Skeletal muscle cell (primary cell): Measurements from ENCODE around the gene LRIG1.

Experiments used
- DNase-seq: peaks from one replicate; pipeline ENCODE4 v3.0.0-alpha.2; 2010; ENCODE audit warnings: low read depth
- H3K4me3 ChIP-seq: 2 replicates; pipeline ENCODE4 v1.5.1; 2011; ENCODE audit warnings: low read depth, mild to moderate bottlenecking, control low read depth, low read length, moderate library complexity

The LRIG1 gene

DNA sequence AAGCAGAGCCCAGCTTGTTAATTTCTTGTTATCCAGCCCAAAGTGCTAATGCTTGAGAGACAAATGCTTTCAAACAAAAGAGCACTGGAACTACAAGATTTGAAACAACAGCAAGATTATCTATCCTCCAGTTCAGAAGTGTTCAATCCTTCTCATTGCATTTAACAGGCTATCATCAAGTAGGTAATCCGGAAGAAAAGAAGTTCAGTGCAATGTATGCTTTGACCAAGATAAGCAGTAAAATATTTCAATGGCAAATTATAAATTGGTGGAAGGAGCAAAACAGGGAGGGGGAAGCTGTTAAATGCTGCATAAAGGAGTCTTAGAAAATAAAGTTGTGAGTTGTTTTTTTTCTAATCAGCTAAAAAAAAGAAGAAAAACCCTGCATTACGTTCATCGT, 8.8 kb downstream of the LRIG1 start:
- DNase-seq = no peak
- H3K4me3 ChIP-seq = no peak overlapping the region

DNA sequence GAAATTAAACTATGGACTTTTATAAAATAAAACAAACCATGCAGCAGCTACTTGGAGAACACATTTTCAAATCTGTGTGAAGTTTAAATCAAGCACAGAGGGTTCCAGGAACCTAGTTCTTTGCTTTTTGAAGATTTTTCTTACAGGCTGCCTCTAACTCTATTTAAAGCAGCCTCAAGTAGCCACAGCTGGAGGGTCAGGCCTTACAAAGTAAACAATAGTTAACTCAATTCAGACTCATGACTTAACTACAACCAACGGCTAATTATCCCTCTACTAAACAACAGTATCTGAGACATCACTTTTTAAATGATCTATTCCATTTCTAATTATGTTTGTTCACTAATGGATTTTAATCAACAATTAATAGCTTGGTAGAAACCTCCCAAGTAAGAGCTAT, 9.8 kb downstream of the LRIG1 start:
- DNase-seq = no peak
- no peak overlapping the region for H3K4me3 ChIP-seq

DNA sequence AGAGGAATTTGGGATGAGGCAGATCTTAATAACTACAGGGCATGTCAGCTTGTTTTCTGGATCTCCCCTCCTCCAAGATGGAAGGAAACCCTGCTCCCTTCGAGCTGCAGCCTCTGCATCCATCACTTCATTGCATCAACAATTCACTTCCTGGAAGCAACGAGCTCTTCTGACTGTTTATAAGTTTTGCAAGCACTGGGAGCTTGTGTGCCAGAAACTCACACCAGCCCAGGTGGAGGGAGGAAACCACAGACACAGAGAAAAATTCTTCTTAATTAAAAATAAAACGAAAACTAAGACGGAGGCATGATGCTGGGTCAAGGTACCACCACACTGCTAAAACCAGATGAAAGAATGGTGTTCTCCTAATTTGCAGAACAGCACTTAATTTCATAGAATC, 10.6 kb downstream of the LRIG1 start:
- H3K4me3 ChIP-seq = no peak overlapping the region

DNA sequence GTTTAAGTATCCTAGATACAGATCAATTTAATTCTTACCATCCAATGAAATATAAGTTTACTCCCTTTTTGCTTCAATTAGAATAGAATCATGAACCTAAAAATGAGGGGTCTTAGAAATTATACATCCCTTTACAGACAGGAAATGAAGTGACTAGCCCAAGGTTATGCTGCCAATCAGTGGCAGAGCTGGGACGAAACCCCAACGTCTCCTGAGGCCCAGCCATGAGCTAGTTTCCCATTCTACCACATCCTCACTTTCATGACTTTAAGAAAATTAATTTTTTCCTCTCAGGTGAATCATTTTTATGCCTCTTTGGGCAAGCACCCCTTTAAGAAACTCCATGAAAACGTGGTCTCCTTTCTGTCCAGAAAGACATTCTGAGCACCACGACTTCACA, 11.2 kb downstream of the LRIG1 start:
- H3K4me3 ChIP-seq = no peak overlapping the region
- no peak for DNase-seq

More for the DNA sequence above, 10.6 kb downstream of the LRIG1 start:
- no peak for DNase-seq

DNA sequence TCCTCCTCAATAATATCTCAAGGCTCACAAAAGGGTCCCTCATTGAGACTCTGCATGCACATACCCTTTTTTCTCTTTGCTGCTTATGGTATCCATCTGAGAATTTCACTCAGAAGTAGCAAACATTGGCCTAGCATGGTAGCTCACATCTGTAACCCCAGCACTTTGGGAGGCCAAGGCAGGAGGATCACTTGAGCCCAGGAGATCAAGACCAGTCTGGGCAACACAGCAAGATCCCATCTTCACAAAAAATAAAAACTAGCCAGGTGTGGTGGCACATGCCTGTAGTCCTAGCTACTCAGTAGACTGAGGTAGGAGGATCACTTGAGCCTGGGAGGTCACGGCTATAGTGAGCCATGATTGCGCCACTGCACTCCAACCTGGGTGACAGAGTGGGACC, 11.7 kb downstream of the LRIG1 start:
- H3K4me3 ChIP-seq = no peak overlapping the region
- no peak for DNase-seq

DNA sequence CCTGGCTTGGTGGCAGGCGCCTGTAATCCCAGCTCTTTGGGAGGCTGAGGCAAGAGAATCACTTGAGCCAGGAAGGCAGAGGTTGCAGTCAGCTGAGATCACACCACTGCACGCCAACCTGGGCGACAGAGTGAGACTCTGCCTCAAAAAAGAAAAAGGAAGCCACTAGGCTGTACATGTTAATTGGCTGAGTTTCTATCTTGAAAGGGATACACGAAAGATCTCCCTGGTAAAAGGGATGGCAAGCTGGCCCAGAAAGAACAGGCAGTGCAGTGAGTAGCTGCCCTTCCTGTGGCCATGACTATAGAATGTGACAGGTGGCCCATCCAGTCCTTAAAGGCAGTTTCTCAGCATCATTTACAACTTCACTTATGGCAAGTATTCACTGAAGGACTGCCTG, 12.3 kb downstream of the LRIG1 start:
- no peak for DNase-seq
- no peak overlapping the region for H3K4me3 ChIP-seq

DNA sequence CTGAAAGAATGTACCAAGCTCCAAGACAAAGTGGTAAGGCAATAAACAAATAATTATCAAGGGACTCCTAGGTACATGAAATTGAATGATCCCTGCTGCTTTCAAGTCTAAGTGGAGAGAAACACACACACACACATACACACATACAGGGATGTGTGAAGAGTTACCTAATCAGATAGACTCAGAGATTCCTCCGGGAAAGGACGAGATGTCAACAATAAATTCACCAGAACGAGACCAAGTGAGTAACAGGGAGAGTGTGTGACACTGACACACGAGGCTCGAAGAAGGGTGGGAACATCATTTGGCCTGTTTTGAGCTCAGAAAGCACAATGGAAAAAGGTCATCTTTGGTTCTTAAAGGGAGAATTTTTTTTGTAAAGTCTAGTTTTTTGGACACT, 13.4 kb downstream of the LRIG1 start:
- peak; percentile 76 for DNase-seq
- H3K4me3 ChIP-seq = no peak overlapping the region

DNA sequence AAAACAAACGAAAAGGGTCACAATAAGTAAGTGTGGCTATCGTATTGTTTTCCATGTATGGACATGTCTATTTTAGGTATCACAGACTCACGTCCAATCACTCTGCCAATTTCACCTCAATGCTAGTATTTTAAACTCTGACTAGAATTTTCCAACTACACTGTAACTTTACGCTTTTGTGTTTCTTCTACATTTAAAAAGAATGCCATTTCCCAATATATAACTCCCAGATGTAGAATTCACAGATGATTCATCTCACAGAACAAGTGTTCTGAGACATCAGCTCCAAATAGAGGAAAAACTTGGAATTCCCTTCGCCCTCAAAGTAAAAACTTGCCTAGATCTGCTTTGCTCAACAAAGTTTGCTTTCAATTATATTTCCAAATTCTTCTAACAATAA, 14.2 kb downstream of the LRIG1 start:
- DNase-seq = no peak
- no peak overlapping the region for H3K4me3 ChIP-seq

DNA sequence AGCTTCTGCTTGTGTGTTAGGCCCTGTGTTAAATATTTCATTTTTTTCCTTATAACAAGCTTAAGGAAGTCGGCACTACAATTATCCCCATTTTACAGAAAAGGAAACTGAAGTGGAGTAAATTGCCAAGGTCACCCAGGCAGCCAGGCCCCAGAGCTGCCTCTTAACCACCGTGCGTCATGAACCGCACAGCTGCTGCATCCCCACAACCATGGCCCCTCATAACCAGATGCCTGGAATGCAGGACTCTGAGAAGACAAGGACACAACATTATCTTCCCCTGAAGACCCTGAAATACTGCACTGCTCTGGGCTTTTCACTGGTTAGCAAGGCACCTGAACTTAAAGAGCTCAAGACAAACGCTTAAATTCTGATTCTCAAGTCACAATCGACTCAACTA, 14.6 kb downstream of the LRIG1 start:
- H3K4me3 ChIP-seq = no peak overlapping the region
- no peak for DNase-seq

DNA sequence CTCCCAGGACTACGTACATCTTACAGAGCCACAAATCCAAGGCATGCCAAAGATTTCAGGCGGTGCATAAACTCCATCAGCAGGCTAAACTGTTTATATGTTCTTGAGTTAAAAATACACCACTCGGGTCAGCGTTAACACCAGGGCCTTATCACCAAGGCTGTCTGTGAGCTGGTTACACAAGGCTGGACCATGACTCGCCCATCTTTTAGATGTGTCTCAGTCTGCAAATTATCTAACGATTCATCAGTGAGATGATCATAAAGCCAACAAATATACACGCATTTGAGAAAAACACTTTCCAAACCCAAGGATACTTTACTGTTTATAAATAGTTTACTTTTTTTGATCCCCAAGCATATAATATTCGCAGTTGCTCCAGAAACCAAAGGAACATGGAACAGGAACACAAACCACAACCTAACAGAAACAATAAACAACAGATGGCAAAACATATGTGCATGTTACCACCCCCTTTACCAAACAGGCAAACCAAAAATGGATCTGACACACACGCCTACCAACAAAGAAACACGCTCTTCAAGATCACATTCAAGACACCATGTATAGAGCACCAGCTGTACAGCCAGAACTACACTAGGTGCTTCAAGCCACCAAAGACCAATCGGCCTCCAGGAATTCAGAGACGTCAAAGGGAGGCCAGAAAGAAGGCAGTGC, 15.4 kb downstream of the LRIG1 start:
- no peak overlapping the region for H3K4me3 ChIP-seq
- no peak for DNase-seq

DNA sequence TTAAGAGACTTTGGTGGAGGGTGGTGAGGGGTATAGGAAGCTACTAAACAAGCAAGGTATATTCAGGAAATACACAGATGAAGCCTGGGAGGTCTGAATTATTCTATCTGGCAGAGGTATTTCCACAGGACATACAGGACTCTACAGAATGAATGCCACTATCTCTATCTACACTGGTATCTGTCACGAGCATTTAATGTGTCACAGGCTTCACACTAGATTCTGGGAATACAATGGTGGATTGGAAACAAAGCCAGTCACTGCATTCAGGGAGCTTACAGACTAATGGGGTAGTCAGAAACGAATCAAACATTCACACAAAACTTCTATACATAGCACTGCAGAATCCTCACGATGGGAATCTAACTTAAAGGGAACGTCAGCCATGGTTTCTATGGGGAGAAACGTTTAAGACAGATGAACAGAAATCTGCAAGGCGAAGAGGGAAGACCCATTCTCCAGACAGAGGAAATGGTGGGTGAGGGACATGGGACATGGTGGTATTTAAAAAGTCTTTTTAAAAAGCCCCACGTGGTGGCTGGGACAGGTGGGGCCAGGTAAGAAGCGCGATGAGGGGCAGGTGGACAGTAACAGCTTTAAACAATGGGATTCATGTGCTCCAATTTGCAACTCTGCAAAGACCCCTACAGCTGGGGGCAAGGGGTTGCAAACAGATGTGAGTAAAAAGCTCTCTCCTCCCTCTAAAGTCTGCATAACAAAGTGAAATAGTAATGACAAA, 16.5 kb downstream of the LRIG1 start:
- H3K4me3 ChIP-seq = no peak overlapping the region
- no peak for DNase-seq

DNA sequence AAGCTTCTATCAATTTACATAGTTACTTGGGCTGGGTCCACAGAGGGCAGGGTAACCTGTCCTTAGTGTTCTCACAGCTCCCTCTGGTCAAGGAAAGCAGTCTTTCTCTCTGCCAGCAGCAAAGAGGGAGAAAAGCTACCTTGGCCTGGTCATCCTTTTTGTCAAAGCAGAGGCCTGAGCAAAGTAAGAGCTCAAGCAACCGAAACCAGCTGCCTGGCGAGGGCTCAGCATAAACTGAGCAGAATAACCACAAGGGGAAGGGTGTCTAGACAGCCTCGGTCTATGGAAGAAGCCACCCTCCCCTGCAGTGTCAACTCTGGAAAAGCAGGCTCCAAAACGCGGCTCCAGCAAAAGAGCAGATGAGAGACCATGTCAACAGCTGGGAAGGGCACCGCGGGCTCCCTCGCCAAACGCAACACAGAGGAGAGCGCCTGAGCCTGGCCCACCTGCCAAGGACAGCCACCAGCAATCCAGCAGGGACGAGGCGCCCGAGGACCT, 17.4 kb downstream of the LRIG1 start:
- DNase-seq = no peak
- H3K4me3 ChIP-seq = no peak overlapping the region

DNA sequence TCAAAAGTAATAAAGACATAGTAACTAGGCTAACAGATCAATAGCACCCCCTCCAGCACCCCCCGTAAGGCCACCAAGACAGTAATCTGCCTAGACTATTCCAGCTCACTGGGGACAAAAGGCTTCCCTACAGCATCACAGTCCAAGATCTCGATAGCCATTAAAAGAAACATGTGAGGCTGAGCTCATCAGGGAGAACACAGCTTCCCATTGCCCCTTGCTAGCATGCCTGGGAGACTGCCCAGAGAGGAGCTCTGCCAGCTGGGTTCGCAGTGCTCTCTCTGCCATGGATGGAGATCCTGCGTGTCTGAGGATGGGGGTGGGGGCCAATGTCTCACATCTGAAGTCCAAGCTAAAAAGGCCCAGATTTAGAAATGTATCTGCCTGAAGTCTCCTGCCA, 17.8 kb downstream of the LRIG1 start:
- H3K4me3 ChIP-seq = no peak overlapping the region
- DNase-seq = no peak

DNA sequence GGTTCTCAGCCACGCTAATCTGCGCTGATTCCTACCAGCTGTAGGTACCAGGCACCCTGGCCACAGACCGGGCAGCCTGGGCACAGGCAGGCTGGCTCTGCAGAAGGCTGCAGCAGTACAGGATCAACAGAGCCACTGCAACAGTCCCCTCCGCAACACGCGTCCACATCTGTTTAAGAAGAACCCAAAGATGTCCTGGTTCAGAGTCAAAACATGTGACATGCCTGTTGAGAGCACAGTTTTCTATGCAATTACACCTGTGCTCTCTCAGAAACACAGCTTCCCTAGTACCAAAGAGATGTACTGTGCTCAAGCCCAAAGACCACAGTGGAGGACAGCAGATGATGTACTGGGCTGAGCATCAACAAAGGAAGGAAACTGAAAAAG, 18.8 kb downstream of the LRIG1 start:
- no peak for DNase-seq
- no peak overlapping the region for H3K4me3 ChIP-seq

DNA sequence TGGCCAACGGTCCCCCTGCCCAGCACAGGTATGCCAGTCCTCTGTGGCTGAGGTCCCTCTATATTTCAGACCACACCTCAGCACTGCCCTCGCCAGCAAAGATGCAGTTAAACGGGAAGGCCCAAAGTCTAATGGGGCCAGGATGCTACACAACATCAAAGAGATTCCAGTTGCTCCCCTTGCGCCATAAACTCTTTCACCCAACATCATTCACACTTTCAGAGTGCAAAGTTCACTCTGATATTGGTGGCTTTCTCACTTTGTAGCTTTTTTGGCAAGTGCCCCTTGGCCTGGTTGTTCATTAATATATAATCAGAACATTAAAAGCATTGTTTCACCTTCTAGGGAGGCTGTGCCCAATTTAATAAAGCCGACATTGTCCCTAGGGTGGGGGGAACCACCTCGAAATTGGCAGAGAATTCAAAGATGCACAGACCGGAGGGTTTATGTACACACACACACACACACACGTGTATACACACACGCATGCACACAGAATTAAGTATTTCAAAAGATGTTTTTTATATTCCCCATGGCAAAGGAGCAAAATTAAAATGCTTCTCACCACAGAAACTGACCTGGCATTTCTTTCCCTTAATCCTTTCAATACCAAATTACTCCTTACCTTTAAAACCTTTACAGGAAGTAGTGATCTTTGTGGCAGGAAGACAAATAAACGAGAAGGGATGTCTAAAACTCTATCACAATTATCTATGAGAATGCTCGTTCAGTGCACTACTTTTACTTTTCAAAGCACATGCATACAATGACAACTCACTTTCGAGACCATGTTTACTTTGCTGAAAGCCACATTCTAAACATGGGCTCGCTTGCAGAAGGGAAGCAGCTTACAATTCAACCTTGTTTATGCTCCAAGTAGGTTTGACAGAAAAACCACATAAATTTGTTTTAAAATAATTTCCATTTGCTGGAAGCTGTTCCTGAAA, 19.5 kb downstream of the LRIG1 start:
- H3K4me3 ChIP-seq = no peak overlapping the region
- DNase-seq = no peak

DNA sequence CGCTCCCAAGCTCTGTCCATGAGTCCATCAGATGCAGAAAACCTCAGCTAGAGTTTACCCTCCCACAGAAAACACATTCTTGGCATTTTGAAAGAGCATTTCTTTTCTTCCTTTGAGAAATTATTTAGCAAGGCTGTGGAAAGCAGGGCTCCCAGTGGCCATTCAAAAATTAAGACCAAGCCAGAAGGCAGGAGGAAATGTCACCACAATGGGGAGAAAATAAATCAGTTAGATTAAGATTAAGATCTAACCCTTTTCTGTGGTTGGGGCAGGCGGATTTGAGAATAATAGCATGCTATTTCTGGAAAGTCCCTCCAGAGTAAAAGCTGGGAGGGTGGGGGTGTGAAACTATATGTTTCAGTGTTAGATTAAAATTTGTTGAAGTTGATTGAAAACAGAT, 20.2 kb downstream of the LRIG1 start:
- no peak overlapping the region for H3K4me3 ChIP-seq

DNA sequence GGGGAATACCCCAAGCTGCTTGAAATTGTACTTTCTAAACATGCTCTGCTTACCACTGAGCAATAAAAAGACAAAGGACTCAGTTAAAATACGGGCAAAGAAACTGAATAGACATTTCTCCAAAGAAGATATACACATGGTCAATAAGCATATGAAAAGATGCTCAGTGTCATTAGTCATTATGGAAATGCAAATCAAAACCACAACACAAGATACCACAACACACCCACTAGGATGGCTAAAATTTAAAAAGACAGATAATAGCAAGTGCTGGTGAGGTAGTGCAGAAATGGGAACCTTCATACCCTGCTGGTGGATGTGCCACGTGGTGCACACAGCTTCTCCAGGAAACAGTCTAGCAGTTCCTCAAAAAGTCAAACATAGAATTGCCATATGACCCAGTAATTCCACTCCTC, 21.3 kb downstream of the LRIG1 start:
- DNase-seq = no peak
- H3K4me3 ChIP-seq = no peak overlapping the region

More for the DNA sequence above, 20.2 kb downstream of the LRIG1 start:
- no peak for DNase-seq

DNA sequence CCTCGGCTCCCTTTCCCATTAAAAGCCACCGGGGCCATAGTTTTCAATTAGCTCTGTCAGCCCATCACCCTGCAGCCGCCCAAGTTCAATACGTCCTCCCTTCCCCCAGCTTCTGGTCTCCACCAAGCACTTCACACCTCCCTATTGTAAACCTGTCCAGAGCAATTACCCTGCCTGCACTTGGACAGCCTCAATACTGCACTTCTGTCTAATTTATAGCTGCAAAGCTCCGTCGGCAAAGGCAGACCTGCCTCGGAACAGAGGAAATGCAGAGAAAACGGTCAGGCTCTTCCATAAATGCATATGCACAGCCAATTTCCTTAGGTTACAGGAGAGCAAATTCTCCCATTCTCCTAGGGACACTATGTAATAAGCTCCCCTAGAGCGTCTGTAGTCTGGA, 21.9 kb downstream of the LRIG1 start:
- DNase-seq = no peak
- H3K4me3 ChIP-seq = no peak overlapping the region

DNA sequence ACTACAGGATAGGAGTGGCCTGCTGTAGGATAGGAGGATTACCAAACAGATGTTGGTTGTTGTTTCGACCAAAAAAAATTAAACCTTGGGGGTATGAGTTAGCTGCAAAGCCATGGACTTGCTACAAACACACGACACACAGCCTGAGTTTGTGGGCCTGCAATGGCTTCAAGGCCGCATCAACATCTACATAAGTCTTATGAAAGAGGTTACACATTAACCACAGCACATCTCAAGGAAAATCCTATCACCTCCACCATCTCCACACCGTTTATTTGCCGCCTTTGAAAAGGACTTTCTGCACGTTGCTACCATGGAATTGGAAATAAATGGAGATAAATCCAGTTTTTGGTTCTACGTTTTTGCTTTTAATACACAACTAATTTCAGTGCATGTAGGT, 23.0 kb downstream of the LRIG1 start:
- DNase-seq = no peak
- no peak overlapping the region for H3K4me3 ChIP-seq

DNA sequence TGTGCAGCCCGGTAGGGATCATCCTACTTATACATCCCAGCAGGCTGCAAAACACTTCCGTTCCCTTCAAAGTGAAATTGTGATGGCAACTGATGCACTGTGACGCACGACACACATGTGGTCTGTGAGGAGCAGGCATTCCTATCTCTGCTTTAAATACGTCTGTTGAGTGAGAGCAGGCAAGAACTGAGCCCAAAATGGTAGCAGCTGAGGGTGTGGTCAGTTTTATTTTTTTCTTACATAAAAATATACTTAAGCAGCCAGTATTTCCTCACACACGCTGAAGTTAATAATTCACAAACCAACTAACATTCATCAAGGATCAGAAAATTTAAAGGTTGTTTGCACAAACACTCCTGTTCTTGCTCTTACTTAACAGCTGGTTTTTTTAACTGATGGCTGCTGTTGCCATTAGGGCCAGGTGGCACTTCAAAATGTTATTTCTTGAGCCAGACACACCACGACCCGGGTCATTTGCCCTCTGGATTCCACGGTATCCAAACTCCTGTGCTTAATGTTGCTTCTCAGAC, 23.9 kb downstream of the LRIG1 start:
- no peak overlapping the region for H3K4me3 ChIP-seq

More for the DNA sequence above, 23.9 kb downstream of the LRIG1 start:
- DNase-seq = no peak
